Neural progenitor cell (in vitro differentiated cells): ENCODE data around the gene APOBEC3C.
"Not testable (repeated sequence)": the region's sequence is repeated elsewhere in the genome, so short reads cannot be mapped to it uniquely, and the experiment has no call there.

Experiments used
- CTCF ChIP-seq: fragments of 200-600 bp; sonication (generic); IDR thresholded peaks from 2 replicates; pipeline ENCODE4 v1.5.1; 2017; ENCODE audit warnings: antibody characterized with exemption, mild to moderate bottlenecking
- EZH2 ChIP-seq: fragments of 200-600 bp; sonication (generic); IDR thresholded peaks from 2 replicates; pipeline ENCODE4 v1.6.1; 2017; ENCODE audit warnings: antibody characterized with exemption, mild to moderate bottlenecking, moderate library complexity
- EZH2phosphoT487 ChIP-seq: fragments of 200-600 bp; sonication (generic); IDR thresholded peaks from 2 replicates; pipeline ENCODE4 v1.6.1; 2017; ENCODE audit warnings: antibody characterized with exemption

GRCh38 chr22:38980587-38980986, 33.5 kb upstream of the APOBEC3C start:
- TF ChIP-seq CTCF, EZH2, EZH2phosphoT487: not testable (repeated sequence)
